Dermis blood vessel endothelial cell (primary cell): ENCODE data around the gene BMPER. TPM values are rescaled to one million over a fixed set of nuclear protein-coding genes. Genes with fewer than 3 reads are reported as not detected.

Experiments used
- DNase-seq: peaks from one replicate; pipeline ENCODE4 v3.0.0; 2010
- total RNA-seq: library from RNA; depleted of rRNA; stranded (reverse); fragments of >200 nt; gene quantifications from 2 replicates; pipeline ENCODE4 v1.2.3, GENCODE V29; 2014

BMPER gene
- total RNA-seq, 1 donor from 2014 or later, result 1.0 TPM

DNA sequence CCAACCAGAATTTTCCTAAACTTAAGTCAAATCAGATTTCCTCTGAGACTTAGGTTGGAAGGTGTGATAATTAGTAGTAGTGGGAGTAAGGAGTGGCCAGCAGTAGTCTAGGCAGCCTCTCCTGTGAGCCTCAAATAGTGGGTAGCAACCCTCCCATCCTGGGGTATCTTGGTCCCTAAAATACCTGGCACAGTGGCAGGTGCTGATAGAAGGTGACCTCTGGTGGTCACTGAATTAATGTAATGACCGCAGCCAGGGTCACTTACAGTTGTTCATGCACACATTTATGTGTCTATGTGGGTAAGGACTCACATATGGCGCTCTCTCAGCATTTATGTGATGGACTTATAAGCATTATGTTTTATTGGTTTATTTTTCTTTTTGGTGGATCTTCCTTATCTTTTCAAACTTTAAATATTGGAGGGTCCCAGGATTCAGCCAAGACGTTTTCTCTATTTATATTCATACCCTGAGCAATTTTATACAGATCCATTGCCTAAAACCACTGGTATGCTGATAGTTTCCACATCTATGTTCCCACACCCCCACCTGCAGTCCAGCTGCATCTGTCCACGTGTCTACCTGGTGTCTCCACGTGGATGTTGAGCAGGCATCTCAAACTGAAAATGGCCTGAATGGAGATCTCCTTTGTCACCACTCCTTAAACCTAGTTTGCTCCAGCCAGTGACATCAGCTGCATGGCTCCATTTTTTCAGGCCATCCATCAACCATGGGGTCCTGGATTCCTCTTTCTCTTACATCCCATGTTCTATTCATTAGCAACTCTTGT lies 18.3 kb downstream of the BMPER start:
- DNase-seq, result peak; percentile 10

DNA sequence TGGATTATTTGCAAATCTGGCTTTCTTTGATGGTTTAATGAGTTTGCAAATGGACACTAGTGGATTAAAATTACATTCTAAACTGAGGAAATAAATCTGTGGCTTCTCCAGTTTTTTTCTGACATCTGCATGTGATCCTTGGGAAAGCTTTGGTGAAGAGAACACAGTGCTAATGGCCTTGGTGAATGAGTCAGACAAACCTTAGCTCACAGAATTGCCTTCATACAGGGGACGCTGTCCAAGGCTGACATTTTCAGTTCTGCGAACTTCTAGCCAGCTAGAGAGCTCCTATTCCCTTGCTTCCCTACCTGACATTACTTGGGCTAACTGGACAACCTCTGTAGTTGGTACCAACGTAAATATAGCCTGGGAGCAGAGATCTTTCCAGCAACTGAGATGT lies 21.2 kb downstream of the BMPER start:
- DNase-seq, result no peak

DNA sequence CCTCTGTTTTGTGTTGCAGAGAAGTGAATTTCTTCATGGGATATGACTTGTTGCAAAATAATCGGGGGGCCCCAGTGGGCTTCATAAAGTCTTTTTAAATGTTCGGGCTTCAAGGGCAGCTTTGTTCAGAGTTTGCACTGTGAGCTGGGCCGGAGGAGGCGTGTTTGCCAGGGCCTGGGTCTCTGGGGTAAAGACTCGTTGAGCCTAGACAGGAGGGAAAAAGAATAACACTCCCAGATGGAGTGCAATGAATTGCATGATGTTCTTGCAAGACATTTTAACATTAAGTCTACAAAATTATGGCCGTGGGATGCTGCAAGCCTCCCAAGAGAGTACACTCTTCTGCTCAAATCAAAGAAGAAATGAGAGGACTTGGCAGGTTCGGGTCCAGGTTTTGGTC lies 23.6 kb downstream of the BMPER start:
- no peak for DNase-seq

DNA sequence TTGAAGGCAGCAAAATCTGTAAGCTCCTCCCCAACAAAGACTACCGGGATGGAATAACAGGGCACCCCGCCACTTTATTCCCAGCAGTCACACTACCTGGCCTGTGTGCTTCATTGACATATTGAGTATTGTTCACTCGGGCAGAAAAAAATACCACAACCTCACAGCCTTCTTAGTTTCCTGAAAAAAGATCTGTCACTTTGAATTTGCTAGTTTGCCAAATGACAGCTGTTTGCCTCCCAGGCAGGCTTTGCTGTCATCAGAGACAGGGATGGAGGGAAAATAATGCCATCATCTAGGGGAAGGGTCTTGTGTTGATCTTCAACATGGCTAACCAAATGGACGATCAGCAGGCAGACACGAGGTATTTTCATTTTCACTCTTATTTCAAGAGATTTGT lies 26.9 kb downstream of the BMPER start:
- DNase-seq, result no peak

DNA sequence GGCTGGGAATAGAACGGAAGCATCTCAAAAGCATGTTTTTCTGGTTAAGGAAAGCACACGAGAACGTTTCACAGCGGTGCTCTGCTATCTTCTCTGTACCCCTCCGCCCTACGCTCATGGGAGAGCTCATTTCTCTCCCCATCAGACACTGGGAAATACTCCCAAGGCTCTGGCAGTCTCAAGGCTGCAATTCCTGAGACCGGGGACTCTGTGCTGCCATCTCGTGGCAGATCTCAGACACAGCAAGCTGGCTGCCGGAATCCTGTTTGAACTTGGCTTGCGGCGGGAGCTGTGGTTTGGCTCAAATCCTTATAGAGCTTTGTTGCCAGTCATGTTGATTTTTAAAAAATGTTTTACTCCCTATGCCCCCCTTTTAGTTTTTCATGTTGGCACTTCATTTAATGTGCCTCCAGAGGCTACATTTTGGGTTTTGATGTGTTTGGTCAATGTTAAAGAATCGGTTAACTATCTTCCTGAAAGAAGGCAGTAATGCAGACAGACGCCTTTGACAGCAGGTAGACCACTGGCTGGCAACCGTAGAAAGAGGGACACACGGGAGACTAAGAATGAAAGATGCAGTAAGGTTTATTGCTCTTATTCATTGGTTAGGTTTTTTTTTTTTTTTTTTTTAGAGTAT lies 27.6 kb downstream of the BMPER start:
- peak; percentile 84 for DNase-seq

DNA sequence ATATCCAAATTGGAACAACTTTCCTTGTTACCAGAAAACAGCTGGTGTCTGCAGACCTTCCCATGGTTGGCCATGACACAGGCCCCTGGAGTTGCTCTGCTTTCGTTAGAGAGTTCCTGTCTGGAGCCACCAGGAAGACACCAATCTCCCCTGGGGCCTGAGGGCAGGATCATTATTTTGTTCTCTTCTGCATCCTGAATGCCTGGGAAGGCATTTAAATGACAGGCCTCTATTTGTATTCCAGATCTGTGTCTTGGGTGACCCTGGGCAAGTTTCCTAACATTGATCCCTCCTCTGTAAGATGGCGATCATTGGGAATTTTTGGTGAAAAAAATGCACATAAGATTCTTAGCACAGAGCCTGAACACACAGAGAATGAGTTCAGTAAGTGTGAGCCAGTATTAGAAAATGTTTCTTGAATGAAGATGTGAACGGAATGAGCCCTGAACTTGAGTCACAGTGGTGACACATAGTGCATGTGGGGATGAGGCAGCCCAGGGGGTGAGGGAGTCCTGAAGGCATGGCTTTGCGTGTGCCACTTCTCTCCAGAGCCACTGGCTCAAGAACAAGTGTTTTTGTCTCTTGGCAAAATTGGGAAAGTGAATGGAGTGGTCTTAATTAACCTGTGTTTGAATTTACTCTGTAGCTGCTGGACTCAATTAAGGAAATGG lies 28.4 kb downstream of the BMPER start:
- DNase-seq, result no peak

DNA sequence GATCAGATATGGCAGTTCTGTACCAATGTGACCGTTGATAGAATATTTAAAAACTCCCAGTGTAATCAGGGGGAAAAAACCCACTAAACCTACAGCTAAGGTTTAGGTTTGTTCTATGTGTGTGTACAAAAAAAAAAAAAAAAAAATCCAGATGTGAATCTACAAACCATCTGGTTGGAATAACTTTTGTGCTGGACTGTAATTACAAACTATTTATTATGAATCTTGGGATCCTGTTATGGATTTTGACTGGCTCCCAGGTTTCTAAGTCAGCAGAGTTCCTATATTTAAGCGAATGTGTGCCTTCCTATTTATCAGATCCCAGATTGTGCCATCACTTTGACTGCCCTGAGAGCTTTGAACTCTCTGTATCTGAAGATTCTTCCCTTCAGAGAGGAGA lies 29.1 kb downstream of the BMPER start:
- no peak for DNase-seq

DNA sequence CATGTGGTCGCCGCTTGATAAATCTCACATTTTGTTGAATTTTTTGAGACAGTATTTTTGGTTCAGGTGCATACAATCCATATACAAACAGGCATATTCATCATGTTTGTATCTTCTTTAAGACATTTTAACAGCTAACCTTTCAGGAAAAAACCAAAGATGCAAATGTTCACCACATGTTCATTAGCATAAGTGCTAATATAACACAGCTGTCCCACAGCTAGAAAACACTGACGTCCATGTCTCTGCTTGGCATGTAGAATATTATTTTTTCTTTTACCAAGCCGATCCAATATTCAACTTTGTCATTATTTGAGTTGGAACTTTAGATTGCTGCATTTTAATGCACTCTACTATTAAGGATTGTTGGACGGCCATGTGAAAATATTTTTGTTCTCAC lies 31.2 kb downstream of the BMPER start:
- no peak for DNase-seq

DNA sequence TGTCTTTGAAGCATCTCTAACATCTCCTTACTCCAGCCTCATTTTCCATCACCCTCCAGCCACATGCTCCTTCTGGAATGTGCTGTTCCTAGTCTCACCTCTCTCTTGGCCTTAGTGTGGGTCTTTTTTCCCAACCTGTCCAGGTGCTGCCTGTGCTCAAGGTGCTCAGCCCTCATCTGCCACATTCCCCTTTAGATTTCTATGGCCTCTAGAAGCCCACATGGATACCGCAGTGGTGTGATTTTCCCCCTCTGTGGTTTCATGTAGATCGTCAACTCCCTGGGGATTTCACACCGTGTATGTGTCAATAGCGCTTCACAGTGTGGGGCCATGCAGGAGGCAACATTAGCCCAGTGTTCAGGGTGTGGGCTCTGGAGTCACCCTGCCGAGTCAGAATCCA lies 32.5 kb downstream of the BMPER start:
- no peak for DNase-seq

DNA sequence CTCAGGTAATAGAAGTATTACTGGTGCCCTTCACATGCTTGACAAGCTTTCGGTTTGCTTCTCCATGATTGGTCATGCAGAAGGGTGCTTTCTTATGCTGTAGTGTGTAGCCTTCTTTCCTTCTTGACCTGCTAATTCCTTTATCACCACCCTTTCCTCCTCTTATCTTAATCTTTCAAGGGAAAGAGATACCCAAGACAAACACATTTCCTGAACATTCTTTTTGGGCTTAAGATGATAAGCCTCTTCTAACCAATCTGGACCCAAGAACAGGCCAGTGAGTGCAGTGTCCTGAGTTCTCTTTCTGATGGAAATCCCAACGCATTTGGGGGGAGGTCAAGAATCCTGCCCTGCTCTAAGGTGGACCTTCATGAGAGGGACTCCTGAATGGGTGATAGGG lies 33.8 kb downstream of the BMPER start:
- DNase-seq, result no peak

DNA sequence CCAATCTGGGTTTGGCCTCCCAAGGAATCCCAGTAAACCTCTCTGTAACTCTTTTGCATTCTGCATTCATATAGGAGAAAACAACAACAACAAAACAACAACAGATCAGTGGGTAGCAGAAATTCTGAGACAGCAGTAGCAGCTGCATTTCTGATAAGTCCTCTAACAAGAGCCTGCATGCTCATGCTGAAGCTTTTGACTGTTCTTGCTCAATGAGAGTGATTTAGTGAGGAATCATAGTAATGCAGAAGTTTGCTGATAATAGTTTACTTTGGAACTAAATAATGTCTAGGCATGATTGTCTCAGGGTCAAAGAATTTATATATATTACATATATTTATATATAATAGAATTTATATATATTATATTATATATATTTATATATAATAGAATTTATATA lies 35.2 kb downstream of the BMPER start:
- DNase-seq, result no peak

DNA sequence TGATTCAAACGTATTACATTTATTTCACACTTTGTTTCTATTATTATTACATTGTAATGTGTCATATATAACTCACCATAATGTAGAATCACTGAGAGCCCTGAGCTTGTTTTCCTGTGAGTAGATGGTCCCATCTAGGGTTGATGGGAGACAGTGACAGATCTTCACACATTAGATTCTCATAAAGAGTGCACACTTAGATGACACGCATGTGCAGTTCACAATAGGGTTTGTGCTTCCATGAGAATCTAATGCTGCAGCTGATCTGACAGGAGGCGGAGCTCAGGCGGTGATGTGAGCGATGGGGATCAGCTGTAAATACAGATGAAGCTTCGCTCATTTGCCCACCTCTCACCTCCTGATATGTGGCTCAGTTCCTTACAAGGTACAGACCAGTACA lies 36.1 kb downstream of the BMPER start:
- no peak for DNase-seq

DNA sequence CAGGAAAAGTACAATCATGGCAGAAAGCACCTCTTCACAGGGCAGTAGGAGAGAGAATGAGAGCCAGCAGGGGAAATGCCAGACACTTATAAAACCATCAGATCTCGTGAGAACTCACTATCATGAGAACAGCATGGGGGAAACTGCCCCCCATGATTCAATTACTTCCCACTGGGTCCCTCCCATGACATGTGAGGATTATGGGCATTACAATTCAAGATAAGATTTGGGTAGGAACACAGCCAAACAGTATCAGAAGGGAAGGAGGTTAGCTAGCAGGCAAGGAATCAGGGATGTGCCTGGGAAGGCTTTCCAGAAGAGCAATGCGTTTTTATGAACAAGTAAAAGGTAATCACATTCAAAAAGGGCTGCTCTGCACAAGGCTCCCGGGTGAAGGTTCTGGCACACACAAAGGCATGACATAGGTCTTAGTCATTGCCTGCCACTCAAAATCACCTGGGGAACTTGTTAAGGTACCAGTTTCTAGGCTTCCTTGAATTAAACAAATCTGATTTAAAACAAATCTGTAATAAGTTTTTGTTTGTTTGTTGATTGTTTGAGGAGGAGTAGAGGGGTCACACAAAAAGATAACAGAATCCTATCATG lies 40.9 kb downstream of the BMPER start:
- DNase-seq, result no peak

DNA sequence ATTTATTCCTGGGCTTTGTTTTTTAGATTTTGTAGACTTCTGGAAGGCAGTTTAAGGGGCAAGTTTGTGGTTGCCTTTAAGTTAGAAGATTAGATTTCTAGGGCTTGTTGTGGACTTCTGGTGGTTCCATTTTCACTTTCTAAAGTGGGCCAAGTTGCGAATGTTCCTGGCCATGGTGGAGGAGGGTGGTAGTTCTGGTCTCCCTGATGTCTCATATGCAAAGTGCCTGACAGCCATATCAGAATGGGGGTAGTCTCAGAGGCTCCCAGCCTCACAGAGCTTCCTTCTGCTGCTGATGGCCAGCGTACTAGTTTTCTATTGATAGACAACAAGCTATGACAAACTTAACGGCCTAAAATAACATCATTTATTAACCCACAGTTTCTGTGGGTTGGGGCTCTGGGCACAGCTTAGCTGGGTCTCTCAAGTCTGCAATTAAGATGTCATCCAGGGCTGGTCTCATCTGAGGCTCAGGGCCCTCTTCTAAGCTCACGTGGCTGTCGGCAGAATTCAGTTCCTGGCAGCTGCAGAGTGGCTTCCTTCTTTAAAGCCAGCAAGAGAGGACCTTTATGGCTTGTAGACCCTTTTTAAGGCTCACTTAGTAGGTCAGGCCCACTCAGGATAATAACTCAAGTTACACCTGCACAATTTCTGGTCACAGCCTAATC lies 44.8 kb downstream of the BMPER start:
- DNase-seq, result no peak

DNA sequence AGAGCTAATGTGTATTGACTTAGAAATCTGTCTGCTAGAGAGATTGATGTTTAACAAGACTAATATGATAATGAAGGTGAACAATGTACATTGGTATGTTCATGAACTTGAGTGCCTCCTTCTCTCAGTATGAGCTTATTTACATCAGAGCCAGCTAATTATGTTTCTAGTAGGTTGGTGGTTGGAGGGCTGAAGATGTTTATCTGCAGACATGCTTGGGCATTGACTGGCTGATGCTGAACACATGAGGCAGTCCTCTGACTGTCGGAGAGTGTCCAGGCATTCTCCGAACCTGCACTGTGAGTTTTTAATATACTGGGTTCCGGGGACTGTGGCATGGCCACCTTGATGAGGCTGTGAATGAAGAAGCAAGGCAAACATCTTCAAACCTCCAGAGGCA lies 47.5 kb downstream of the BMPER start:
- no peak for DNase-seq

DNA sequence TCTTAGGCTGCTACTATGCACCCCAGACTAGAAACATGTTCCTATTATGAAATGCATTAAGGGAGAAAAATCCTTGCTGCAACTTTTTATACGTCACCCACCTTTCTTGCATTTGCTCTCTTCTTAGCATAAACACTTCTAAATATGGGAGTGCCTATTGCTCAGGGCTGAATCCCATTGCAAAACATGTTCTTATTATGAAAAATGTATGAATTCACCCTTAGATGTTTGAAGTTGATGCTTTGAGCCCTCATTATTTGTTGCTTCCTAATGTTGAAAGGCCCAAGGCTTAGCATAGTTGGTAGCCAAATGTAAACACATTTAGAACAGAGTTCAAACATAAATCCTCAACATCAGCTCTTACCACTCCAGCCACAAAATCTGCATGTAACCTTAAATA lies 52.8 kb downstream of the BMPER start:
- DNase-seq, result no peak

DNA sequence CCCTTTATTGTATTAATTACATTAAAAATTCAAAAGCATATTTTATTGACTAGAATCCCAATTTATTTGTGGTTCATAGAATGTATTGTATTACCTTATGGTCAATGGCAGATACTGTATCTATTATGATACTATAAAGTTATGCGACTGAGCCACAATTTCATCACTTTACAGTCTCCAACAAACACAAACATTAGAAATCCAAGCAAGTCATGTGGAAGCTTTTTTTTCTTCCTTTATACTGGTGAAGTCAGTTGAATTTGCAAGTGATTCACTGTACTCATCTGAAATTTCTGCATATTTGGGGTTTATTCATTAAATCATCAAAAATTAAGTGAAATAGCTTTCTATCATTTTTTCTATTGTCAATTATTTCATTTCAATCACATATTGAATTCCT lies 54.3 kb downstream of the BMPER start:
- no peak for DNase-seq

DNA sequence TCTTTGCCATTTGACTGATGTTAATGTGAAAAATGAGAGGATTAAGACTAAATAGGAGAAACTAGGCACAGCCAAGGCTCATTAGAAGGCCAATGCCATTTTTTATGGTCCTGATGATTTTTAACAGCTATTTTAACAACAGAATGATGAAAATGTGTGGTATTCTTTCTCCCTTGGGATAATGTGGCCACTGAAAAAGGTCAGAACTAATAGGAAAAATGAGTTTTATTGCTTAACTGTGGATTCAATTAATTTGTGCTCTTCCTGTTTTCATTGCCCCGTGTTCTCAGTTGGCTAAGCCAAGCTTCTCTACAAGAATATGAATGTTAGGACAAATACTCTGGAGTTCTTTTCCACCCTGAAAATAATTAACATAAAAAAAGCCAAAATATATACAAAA lies 56.6 kb downstream of the BMPER start:
- DNase-seq, result no peak

DNA sequence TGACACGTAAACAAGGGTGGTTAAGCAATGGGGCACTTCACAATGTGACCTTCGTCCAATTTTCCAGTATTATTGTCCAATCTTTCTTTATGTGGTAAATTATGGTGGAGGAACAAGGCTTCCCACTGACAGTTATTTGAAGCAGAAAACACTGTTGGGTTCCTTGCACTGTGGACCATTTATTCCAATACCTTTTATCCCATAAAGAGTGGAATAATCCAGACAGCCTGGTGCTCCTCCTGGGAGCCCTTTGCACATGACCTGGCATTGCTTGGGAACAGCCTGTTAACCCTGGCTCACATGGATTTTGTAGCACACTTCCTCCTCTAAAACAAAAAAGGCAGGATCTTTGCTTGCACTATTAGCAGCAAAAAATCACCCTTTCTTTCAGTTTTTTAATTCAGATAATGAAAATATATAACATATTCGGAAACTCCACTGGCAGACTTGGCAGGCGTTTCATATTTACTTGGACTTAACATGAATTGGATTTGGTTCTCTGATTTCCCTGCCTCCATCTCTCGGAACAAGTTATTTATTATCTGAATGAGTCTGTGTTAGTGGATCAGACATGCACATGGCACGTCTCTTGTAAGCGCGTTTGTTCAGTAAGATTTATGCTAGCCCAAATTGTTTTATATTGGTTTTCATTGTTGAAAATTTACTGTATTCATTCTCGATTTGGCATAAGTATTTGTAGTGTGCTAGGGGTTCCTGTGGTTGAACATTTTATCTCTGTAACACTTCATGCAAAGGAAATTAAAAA lies 59.3 kb downstream of the BMPER start:
- DNase-seq, result no peak

DNA sequence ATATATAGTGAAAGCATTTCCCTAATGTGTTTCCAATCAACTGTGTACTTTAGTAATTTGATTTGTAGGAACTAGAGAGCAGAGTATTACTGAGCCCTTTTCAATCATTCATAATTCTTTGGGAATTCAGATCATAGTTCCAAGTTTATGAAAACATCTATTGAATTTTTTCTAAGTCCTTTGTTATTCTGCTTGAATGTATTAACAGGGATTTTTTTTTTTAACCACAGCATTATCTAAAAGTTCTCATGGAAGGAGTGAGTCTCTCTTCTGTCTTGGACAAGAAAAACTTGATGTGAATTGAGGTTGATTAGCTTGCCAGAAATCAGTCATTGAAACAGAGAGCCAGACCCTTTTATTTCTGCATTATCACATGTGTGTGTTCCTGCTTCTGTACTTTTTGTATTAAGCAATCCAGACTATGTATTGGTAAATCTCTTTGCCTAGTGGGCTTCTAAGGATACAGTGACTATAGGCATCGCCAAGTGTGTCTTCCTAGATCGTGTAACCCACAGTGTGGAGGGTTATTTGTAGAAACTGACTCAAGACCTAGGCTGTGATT lies 59.9 kb downstream of the BMPER start:
- no peak for DNase-seq

DNA sequence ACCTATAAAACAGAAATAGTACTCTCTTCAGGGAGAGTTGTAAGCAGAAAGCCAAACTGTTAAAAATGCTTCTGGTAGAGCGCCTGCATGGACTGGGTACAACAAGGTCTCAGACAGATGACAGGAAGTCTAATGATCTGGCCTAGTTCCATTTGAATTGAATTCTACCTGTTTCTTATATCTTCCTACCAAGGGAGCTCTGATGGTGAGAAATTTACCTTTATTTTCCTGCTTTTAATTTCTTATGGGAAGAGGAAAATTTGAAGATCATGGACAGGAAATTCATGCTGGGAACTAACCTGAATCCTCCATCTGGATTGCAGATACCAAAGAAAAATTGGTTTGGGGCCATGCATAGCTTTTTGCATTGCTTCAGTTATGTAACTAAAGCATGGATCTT lies 63.3 kb downstream of the BMPER start:
- no peak for DNase-seq

DNA sequence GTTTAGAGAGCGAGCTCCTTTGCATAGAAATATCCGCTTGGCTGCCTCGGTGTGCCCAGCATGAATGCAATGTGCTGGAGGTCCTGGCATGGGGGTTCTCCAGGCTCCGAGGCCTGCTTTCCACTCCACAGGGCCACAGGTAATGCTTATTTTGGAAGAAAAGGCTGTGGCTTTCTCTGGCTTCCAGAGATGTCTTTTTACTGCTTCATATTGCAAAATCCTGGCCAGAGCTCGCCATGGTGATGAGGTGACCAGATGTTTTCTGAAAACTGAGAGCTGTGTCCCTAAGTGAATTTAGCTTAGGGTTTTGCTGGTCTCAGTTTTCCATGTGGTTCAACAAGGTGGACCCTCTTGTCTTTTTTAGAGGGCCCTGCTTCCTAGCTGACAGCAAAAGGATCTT lies 65.2 kb downstream of the BMPER start:
- DNase-seq, result no peak
